Renal cortical epithelial cell (primary cell): ENCODE data around the gene SYTL2. TPM values are rescaled to one million over a fixed set of nuclear protein-coding genes. Genes with fewer than 3 reads are reported as not detected.

ENCODE experiments used
- DNase-seq: peaks from one replicate; pipeline ENCODE4 v3.0.0-alpha.2; 2011; ENCODE audit warnings: low read depth
- total RNA-seq: library from RNA; depleted of rRNA; stranded (reverse); fragments of >200 nt; gene quantifications from 2 replicates; pipeline ENCODE4 v1.2.3, GENCODE V29; 2014

SYTL2 gene
- total RNA-seq, 1 donor from 2014 or later = 343 TPM

GRCh38 chr11:85827748-85828639 lies 17.1 kb upstream of the SYTL2 start:
- peak; percentile 97 for DNase-seq

DNA sequence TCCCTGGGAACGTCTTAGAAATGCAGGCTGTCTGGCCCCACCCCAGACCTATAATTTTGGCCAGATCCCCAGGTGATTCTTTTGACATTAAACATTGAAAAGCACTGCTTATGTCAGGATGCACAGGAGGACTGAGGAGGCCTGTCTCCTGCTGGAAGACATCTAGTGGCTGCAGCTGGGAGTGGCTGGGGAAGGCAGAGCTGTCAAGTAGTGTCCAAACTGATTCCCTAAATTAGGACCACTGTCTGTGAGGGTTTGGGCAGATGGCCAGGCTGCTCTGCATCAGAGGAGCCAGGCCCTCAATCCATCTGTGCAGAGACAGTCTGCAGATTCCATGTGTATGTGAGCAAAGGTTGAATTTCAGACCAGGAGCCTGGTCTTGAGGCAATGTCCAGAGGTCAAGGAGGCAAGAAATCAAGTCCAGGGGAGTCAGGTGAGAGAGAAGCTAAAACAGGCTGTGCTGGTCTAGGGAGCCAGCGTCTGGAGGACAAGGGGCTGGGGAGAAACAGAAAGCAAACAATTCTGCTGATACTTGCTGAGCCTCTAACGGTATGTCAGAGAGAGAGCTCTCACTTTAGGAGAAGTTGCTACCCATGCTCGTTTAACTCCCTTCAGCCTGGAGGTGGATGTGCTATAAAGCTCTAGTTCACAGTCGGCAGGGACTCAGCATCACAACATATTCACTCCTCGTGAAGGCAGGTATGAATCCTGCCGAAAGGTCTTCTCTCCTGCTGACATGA lies 15.3 kb upstream of the SYTL2 start:
- DNase-seq = no peak

GRCh38 chr11:85825616-85826015 lies 14.7 kb upstream of the SYTL2 start:
- no peak for DNase-seq

GRCh38 chr11:85823816-85824215 lies 12.9 kb upstream of the SYTL2 start:
- no peak for DNase-seq

GRCh38 chr11:85822814-85823213 lies 11.9 kb upstream of the SYTL2 start:
- peak; percentile 91 for DNase-seq

DNA sequence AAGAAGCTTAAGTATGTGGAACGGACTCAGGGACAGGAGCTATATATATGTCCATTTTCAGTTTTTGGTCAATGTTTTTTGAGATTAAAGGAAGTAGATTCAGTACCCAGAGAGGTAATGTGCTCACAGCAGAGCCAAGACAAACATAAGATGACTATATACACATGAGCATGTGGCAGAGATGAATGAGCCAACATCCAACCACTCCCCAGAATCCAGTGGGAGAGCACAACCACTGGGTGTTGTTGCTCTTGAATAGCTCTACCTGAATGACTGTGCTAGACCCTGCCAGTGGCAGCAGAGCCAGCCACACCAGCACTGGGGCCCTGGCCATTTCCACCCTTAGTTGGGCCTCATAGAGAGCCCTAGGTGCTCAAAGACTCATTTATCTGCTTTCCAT lies 10.7 kb upstream of the SYTL2 start:
- peak; percentile 83 for DNase-seq

DNA sequence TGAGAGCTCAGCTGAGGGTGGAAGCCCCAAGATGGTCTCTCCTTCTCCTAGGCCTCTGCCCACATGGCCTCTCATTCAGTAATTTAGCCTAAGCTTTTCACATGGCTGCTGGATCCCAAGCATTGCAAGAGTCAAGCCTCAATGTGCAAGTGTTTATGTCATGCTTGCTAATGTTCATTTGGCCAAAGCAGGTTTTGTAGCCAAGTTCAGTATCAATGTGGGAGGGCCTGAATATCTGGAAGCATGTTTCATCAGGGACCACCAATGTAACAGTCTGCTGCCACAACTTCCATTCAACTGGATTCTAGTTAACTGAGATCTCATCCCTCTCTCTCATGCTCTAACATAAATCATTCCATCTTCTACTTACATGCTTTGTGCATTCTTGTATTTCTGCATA lies 8.5 kb upstream of the SYTL2 start:
- no peak for DNase-seq

- no peak for DNase-seq
These were observed 4.4 kb upstream of the SYTL2 start for GRCh38 chr11:85815186-85815931.

DNA sequence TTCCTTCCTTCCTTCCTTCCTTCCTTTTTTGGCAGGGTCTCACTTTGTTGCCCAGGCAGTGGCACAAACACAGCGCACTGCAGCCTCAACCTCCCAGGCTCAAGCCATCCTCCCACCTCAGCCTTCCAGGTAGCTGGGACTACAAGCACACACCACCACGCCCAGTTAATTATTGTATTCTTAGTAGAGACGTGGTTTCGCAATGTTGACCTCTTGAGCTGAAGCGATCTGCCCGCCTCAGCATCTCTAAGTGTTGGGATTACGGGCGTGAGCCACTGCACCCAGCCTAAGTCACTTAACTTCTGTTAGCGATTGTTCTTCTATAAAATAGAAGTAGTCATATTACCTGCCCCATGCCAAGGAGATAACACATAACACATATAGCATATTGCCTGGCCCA lies 2.8 kb upstream of the SYTL2 start:
- DNase-seq = peak; percentile 47

DNA sequence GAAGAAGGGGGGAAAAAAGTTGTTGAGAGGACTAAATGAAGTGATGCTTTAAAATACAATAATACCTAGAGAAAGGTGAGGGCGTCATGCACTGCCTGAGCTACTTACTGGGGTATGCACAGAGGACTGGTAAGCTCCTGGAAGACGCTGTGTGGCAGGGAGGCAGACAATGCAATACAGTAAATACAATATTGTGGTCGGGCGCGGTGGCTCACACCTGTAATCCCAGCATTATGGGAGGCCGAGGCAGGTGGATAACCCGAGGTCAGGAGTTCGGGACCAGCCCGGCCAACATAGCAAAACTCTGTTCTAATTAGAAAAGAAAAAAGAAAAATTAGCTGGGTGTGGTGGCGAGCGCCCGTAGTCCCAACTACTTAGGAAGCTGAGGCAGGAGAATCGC lies 683 bp upstream of the SYTL2 start:
- DNase-seq = no peak

DNA sequence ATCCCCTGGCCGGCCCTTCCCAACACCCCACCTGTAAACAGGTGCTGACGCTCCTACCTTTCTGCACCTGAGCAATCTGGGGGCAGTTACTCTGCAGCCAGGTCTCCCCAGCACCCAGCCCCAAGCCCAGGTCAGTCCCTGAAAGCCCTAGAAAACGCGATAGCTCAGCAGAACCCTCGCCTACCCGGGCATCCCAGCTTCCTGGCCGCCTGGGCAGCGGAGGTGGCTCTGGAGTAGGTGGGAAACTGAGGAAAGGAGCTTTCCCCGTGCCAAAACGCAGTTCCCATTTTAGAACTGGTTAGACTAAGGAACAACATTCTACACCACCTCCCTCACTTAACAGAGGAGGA lies 445 bp downstream of the SYTL2 start:
- DNase-seq = no peak

DNA sequence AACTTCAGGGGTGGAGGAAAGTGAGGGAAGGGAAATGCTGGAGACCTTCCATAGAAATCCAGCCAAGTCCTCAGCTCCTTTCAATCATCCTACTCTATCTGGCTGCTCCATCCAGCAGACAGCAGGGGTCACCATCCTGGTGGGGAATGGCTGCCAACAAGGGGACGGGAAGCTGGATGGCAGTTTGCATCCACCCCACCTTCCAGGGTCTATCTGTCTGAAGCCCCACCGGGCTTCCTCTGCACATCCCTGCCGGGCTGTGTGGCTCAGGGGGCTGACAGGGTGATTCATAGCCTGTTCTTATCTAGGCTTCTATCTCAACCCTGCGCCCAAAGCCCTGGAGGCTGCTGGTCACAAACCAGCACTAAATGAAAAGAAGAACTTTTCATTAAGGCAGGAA lies 1.1 kb downstream of the SYTL2 start:
- DNase-seq = no peak

- no peak for DNase-seq
These were observed 1.8 kb downstream of the SYTL2 start for GRCh38 chr11:85809191-85809590.

DNA sequence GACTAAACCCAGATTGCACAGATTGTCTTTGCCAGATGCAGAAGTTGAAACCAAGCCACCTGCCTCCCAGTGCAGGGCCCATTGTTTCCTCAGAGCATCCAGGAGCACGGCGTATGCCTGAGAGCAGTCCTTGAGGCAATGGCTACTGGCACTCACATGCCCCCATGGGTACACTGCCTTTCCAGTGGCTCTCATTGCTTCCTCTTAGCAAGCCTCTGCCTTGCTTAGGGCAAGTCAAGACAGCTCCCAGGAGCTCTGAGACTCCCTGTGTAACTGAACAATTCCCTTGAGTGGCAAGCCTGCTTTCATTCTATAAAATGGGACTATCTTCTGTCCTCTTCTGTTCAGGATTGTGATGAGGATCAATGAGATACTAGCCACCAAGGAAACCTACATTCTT lies 4.1 kb downstream of the SYTL2 start:
- no peak for DNase-seq

DNA sequence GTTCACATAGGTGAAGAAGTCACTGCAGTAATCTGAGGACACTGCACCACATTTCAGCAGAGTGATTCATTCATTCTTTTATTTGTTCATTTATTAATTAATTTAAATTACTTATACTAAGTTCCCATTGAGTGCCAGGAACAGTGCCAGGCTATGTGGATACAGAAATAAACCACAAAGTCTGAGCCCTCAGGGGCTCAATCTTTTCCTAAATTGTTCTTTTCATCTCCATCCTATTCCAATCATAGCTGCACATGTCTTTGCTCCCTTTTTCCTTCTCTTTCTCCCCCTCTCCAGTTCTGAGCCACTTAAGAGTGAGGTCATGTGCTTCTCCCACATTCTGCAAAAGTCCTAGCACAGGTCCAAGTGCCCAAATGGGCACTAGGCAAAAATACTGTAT lies 4.9 kb downstream of the SYTL2 start:
- DNase-seq = no peak

DNA sequence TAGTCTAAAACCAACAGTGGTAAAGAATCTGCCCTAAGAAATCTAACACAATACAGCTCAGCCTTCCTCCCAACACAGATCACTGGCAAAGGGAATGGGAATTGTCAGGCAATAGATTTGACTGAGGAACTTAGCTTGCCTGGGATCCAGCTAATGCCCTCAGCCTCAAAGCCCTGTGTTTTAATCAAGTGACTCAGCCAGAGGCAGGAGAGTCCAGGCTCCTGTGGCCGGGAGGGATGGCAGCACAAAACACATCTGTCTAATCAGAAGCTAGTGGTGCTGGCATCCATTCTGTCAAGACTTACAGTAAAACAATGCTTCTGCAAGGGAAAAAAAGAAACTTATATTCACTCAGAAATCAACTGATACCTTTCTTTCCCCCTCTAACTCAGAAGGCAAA lies 5.6 kb downstream of the SYTL2 start:
- DNase-seq = peak; percentile 44

DNA sequence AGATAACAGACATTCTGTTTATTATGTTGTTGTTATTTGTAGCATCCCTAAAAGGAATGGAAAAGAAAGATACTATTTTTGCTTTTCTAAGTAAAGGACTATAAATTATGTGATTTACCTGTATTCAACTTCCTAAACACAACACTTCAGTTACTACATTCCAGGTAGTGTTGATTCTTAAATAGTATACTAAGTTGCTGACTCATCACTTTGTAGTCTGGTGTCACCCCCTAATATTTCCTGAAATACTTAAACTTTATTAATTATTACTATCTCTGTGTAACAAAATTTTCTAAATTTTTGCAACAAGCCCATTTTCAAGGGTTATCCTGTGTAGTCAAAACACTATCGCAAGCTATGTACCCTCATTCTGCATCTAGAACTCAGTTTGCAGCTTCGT lies 7.0 kb downstream of the SYTL2 start:
- DNase-seq = no peak

- no peak for DNase-seq
These were observed 7.6 kb downstream of the SYTL2 start for GRCh38 chr11:85803303-85803702.

DNA sequence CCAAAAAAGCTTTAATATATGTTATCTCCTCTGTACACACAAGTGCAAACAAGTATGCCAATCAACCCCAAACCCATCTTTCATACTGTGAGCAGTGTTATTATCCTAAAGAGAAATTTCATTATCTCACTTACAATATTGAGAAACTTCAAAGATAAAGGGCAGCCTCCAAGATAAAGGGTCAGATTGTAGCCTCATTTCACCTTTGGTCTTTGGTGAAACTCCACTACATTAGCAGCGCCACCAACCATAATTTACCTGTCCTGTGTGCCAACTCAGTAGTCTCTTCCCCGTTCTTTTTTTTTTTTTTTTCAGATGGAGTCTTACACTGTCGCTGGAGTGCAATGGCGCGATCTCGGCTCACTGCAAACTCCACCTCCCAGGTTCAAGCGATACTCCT lies 9.4 kb downstream of the SYTL2 start:
- no peak for DNase-seq

- DNase-seq = no peak
These were observed 10.2 kb downstream of the SYTL2 start for GRCh38 chr11:85800595-85801342.

GRCh38 chr11:85799142-85799541 lies 11.8 kb downstream of the SYTL2 start:
- no peak for DNase-seq

- DNase-seq = no peak
These were observed 12.6 kb downstream of the SYTL2 start for GRCh38 chr11:85798361-85798760.
